Measurements from ENCODE around the gene DNAAF5. TPM values are rescaled to one million over a fixed set of nuclear protein-coding genes. Genes with fewer than 3 reads are reported as not detected.

Gene DNAAF5
- total and polyA plus RNA-seq, 2 experiments from 2014 or later = 19.0 to 23.5 TPM

- Histone ChIP-seq H3K27ac (no peak overlapping the region), H3K9me3 (ENCODE audit: low read depth) (no peaks in the 10 kb centered on the region), H3K36me3 (replicated peaks; ENCODE audit: insufficient read depth, low read depth) (no peaks in the 10 kb centered on the region), H2AFZ (no peak overlapping the region), H3K79me2 (no peaks in the 10 kb centered on the region), H3K4me2 (no peak overlapping the region), H3K4me3 (no peak overlapping the region), H3K4me1 (ENCODE audit: insufficient read depth) (peaks cover 21% of the 10 kb centered on the region), H4K20me1 (ENCODE audit: insufficient read depth, poor library complexity, severe bottlenecking) (no peaks in the 10 kb centered on the region), H3K27me3 (no peaks in the 10 kb centered on the region), H3K9me2 (replicated peaks; ENCODE audit: insufficient read depth) (no peaks in the 10 kb centered on the region)
- WGBS (ENCODE audit: low lambda C conversion rate, missing lambda C conversion rate) = 95% methylated on average over 32 of the region's 32 CpGs
- TF ChIP-seq EZH2phosphoT487 (IDR thresholded peaks at IDR 0.05; ENCODE audit: low read depth, severe bottlenecking, unreplicated experiment) (no peak), EZH2 (IDR thresholded peaks at IDR 0.05; ENCODE audit: borderline replicate concordance) (no peak)
- no peak for DNase-seq (ENCODE audit: low spot score)
These were observed 46.5 kb downstream of the DNAAF5 start for GRCh38 chr7:772861-773621.

DNA sequence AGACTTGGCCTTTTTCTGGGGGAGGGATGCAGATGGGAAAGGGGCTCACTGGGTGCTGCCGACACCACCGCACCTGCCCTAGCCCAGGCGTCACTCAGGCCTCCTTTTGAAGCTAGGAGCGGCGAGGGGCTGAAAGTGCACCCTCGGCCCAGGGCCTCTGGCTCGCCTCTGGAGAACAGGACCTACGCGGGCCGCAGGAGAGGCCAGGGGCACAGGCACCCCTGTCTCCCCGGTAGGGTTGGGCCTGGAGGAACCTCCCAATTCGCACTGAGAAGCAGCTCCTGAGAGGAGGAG lies 47.1 kb downstream of the DNAAF5 start:
- whole genome bisulfite sequencing (ENCODE audit: low lambda C conversion rate, missing lambda C conversion rate) = 98% methylated on average over 12 of the region's 12 CpGs

DNA sequence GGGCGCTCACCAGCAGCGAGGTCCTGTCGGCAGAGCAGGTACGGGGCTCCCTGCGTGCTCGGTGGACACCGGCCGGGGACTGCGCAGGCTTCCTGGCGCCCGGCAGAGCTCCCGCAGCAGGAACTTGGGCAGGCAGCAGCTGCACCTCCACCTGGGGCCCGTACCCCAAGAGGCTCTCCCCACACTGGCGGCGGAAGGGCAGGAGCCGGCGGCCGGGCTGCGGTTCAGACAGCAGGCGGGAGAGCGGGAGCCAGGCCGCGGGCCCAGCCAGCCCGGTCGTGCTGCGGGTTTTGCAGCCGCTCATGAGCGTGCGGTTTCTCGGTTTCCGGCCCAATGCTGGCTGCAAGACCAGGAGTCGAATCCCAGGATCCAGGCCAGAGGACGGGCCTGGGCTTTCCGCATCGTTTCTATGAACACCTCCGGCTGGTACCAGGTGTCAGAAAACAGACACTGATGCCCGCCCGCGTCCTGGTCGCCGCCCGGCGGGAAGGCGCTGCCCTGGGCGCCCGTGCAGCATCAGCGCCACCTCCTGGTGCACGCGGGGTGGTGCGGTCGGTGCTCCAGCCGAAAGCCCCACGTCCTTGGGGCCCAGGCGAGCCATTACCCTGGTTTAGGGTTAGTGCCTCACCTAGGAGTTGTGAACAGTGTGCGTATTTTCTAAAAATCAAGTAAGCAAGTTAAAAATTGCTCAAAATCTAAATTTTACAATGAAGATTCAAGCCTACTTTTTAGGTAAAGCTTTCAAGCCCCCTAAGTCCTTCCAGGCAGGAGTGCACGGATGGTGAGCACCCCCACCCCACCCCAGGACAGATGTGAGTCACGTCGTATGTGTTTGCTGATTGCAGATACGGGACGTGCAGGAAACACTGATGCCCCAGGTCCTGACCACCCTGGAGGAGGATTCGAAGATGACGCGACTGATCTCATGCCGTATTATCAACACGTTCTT lies 47.9 kb downstream of the DNAAF5 start:
- no peaks in the 10 kb centered on the region for H3K9me2 ChIP-seq (replicated peaks; ENCODE audit: insufficient read depth)
- no peaks in the 10 kb centered on the region for H3K36me3 ChIP-seq (replicated peaks; ENCODE audit: insufficient read depth, low read depth)
- H2AFZ ChIP-seq = no peak overlapping the region
- H3K4me2 ChIP-seq = no peak overlapping the region
- no peaks in the 10 kb centered on the region for H3K9me3 ChIP-seq (ENCODE audit: low read depth)
- H3K27ac ChIP-seq = no peak overlapping the region
- TF ChIP-seq EZH2phosphoT487 (IDR thresholded peaks at IDR 0.05; ENCODE audit: low read depth, severe bottlenecking, unreplicated experiment) (no peak), CTCF (IDR thresholded peaks at IDR 0.05; ENCODE audit: poor library complexity) (peak; percentile 90), EZH2 (IDR thresholded peaks at IDR 0.05; ENCODE audit: borderline replicate concordance) (no peak)
- no peak overlapping the region for H3K4me3 ChIP-seq
- H3K4me1 ChIP-seq (ENCODE audit: insufficient read depth) = peaks cover 21% of the 10 kb centered on the region
- 72% methylated on average over 61 of the region's 65 CpGs for WGBS (ENCODE audit: low lambda C conversion rate, missing lambda C conversion rate)
- H4K20me1 ChIP-seq (ENCODE audit: insufficient read depth, poor library complexity, severe bottlenecking) = no peaks in the 10 kb centered on the region
- H3K27me3 ChIP-seq = no peaks in the 10 kb centered on the region
- peak; percentile 72 for DNase-seq (ENCODE audit: low spot score)
- no peaks in the 10 kb centered on the region for H3K79me2 ChIP-seq

More for the DNA sequence above, 47.1 kb downstream of the DNAAF5 start:
- no peaks in the 10 kb centered on the region for H3K79me2 ChIP-seq
- no peak overlapping the region for H3K27ac ChIP-seq
- DNase-seq (ENCODE audit: low spot score) = no peak
- peaks cover 21% of the 10 kb centered on the region for H3K4me1 ChIP-seq (ENCODE audit: insufficient read depth)
- H3K4me2 ChIP-seq = no peak overlapping the region
- H3K9me2 ChIP-seq (replicated peaks; ENCODE audit: insufficient read depth) = no peaks in the 10 kb centered on the region
- H2AFZ ChIP-seq = no peak overlapping the region
- no peaks in the 10 kb centered on the region for H3K36me3 ChIP-seq (replicated peaks; ENCODE audit: insufficient read depth, low read depth)
- no peak for TF ChIP-seq CTCF (IDR thresholded peaks at IDR 0.05; ENCODE audit: poor library complexity)
- no peak for TF ChIP-seq EZH2 (IDR thresholded peaks at IDR 0.05; ENCODE audit: borderline replicate concordance)
- no peak for TF ChIP-seq EZH2phosphoT487 (IDR thresholded peaks at IDR 0.05; ENCODE audit: low read depth, severe bottlenecking, unreplicated experiment)
- no peak overlapping the region for H3K4me3 ChIP-seq
- H4K20me1 ChIP-seq (ENCODE audit: insufficient read depth, poor library complexity, severe bottlenecking) = no peaks in the 10 kb centered on the region
- no peaks in the 10 kb centered on the region for H3K27me3 ChIP-seq
- no peaks in the 10 kb centered on the region for H3K9me3 ChIP-seq (ENCODE audit: low read depth)

GRCh38 chr7:776381-776780 lies 49.9 kb downstream of the DNAAF5 start:
- Histone ChIP-seq H2AFZ (no peak overlapping the region), H3K9me2 (replicated peaks; ENCODE audit: insufficient read depth) (no peaks in the 10 kb centered on the region), H3K4me1 (ENCODE audit: insufficient read depth) (peaks cover 10% of the 10 kb centered on the region), H3K36me3 (replicated peaks; ENCODE audit: insufficient read depth, low read depth) (no peaks in the 10 kb centered on the region), H3K27me3 (no peaks in the 10 kb centered on the region), H3K4me2 (no peak overlapping the region), H3K79me2 (no peaks in the 10 kb centered on the region), H3K9me3 (ENCODE audit: low read depth) (no peaks in the 10 kb centered on the region), H3K4me3 (no peak overlapping the region), H3K27ac (no peak overlapping the region), H4K20me1 (ENCODE audit: insufficient read depth, poor library complexity, severe bottlenecking) (no peaks in the 10 kb centered on the region)
- TF ChIP-seq EZH2 (IDR thresholded peaks at IDR 0.05; ENCODE audit: borderline replicate concordance) (no peak), EZH2phosphoT487 (IDR thresholded peaks at IDR 0.05; ENCODE audit: low read depth, severe bottlenecking, unreplicated experiment) (no peak)
- no peak for DNase-seq (ENCODE audit: low spot score)
- 96% methylated on average over 10 of the region's 10 CpGs for WGBS (ENCODE audit: low lambda C conversion rate, missing lambda C conversion rate)
